HepG2 (cell line): ENCODE data around the gene VDAC1. TPM values are rescaled to one million over a fixed set of nuclear protein-coding genes. Genes with fewer than 3 reads are reported as not detected.

Source experiments
- ATAC-seq: fragments of 200-7000 bp; cut with Tn5 transposase; 3 replicates; pipeline ENCODE4 v1.9.1; 2020; ENCODE audit warnings: mild to moderate bottlenecking, moderate library complexity
- BruUV-seq: library from RNA; stranded (reverse); fragments of 400-500 nt; replicated peaks from 2 replicates; lab custom pipeline; 2021; lab: Mats Ljungman, UMichigan
- CTCF ChIA-PET: fragments of 300-600 bp; formaldehyde crosslinking; extraction: SDS; loops from one replicate; lab custom pipeline; 2021; ENCODE audit warnings: low total read pairs, inconsistent platforms, low intra/inter-chr PET ratio; lab: Yijun Ruan, JAX
- POLR2A ChIA-PET: fragments of 350-600 bp; sonication (Branson Sonifier 250); formaldehyde crosslinking; loops from one replicate; lab custom pipeline; 2020; ENCODE audit warnings: antibody characterized with exemption, inconsistent platforms; lab: Yijun Ruan, JAX
- DNase-seq: peaks from one replicate; pipeline ENCODE4 v3.0.0-alpha.2; 2015; ENCODE audit warnings: low spot score
- FAIRE-seq: peaks from 3 replicates; lab custom pipeline; 2011; peaks lifted over from hg19 to GRCh38; lab: Jason Lieb, UNC
- H2AFZ ChIP-seq: one replicate; pipeline ENCODE4 v1.6.1; 2011; ENCODE audit warnings: low read length, inconsistent platforms
- H3K27ac ChIP-seq: fragments of 300-600 bp; 3 replicates; pipeline ENCODE4 v1.8.0; 2011; ENCODE audit warnings: mixed run types, mild to moderate bottlenecking, mixed read lengths, low read length, inconsistent platforms; ENCODE audit not compliant: insufficient read depth; ENCODE audit errors: extremely low read length
- H3K27me3 ChIP-seq, 2 experiments: fragments of 200-600 bp in 1 of 2; 2 replicates in 1 of 2; 3 replicates in 1 of 2; pipeline versions ENCODE4 v1.6.0 to v1.8.0; 2011; ENCODE audit warnings: low read length in 2 of 2, mild to moderate bottlenecking in 2 of 2, moderate library complexity in 2 of 2, inconsistent platforms in 1 of 2; ENCODE audit not compliant: insufficient read depth in 2 of 2, control insufficient read depth in 1 of 2
- H3K36me3 ChIP-seq, 2 experiments: fragments of 200-600 bp in 1 of 2; replicated peaks in 1 of 2; 2 replicates in 1 of 2; 3 replicates in 1 of 2; pipeline versions ENCODE4 v1.5.1 to v1.8.0; 2011; ENCODE audit warnings: low read length in 2 of 2, inconsistent platforms in 1 of 2; ENCODE audit not compliant: insufficient read depth in 2 of 2, control insufficient read depth in 1 of 2
- H3K4me1 ChIP-seq: 2 replicates; pipeline ENCODE4 v1.5.1; 2012; ENCODE audit warnings: low read length, inconsistent platforms; ENCODE audit not compliant: insufficient read depth
- H3K4me2 ChIP-seq: 2 replicates; pipeline ENCODE4 v1.6.0; 2011; ENCODE audit warnings: low read depth, low read length, inconsistent platforms
- H3K4me3 ChIP-seq, 3 experiments: fragments of 200-600 bp in 1 of 3; sonication (generic), shearing (Covaris generic) in 1 of 3; replicated peaks in 1 of 3; 2 replicates each; pipeline ENCODE4 v1.5.1; 2011 to 2016; ENCODE audit warnings: low read length in 3 of 3, inconsistent platforms in 2 of 3, low read depth in 2 of 3, mild to moderate bottlenecking in 2 of 3, control low read depth in 1 of 3, mixed read lengths in 1 of 3; ENCODE audit not compliant: insufficient read depth in 1 of 3
- H3K79me2 ChIP-seq: one replicate; pipeline ENCODE4 v1.6.1; 2011; ENCODE audit warnings: low read length, inconsistent platforms; ENCODE audit not compliant: insufficient read depth
- H3K9ac ChIP-seq: 2 replicates; pipeline ENCODE4 v1.6.0; 2011; ENCODE audit warnings: mild to moderate bottlenecking, low read depth, low read length, inconsistent platforms; ENCODE audit not compliant: insufficient read depth
- H3K9me3 ChIP-seq: 2 replicates; pipeline ENCODE4 v1.5.1; 2012; ENCODE audit warnings: mild to moderate bottlenecking, low read length
- H4K20me1 ChIP-seq: 2 replicates; pipeline ENCODE4 v1.6.0; 2011; ENCODE audit warnings: inconsistent platforms, mild to moderate bottlenecking, low read length, moderate library complexity; ENCODE audit not compliant: insufficient read depth
- NCOA1 ChIP-seq: sonication (generic); formaldehyde crosslinking; IDR thresholded peaks from 2 replicates; pipeline ENCODE4 v1.9.0; 2021; ENCODE audit warnings: missing genetic modification reagents
- PHB2 ChIP-seq: fragments of 450-650 bp; IDR thresholded peaks from 2 replicates; pipeline ENCODE4 v1.6.1; 2018; ENCODE audit not compliant: partially characterized antibody
- RXRB ChIP-seq: IDR thresholded peaks from 2 replicates; pipeline ENCODE4 v1.6.1; 2016; ENCODE audit warnings: borderline replicate concordance, missing genetic modification reagents, missing compliant biosample characterization
- TCF7L2 ChIP-seq: IDR thresholded peaks from 2 replicates; pipeline ENCODE4 v1.6.1; 2011; ENCODE audit warnings: mild to moderate bottlenecking, low read depth, low read length, moderate library complexity
- TEAD2 ChIP-seq: sonication (generic); formaldehyde crosslinking; IDR thresholded peaks from 2 replicates; pipeline ENCODE4 v1.9.0; 2021; ENCODE audit warnings: missing genetic modification reagents
- ZBTB8A ChIP-seq: sonication (generic); formaldehyde crosslinking; IDR thresholded peaks from 2 replicates; pipeline ENCODE4 v1.4.0; 2020; ENCODE audit warnings: mild to moderate bottlenecking, low read depth, missing genetic modification reagents, borderline replicate concordance
- ZFP37 ChIP-seq: sonication (generic); formaldehyde crosslinking; IDR thresholded peaks from 2 replicates; pipeline ENCODE4 v1.4.0; 2020; ENCODE audit warnings: missing genetic modification reagents, borderline replicate concordance
- ZNF101 ChIP-seq: sonication (generic); formaldehyde crosslinking; IDR thresholded peaks from 2 replicates; pipeline ENCODE4 v1.4.0; 2020; ENCODE audit warnings: mild to moderate bottlenecking, low read depth, missing genetic modification reagents, borderline replicate concordance
- ZNF207 ChIP-seq: fragments of 450-650 bp; IDR thresholded peaks from 2 replicates; pipeline ENCODE4 v1.6.1; 2016; ENCODE audit warnings: antibody characterized with exemption, borderline replicate concordance
- ZNF781 ChIP-seq: sonication (generic); formaldehyde crosslinking; IDR thresholded peaks from 2 replicates; pipeline ENCODE4 v1.5.1; 2020; ENCODE audit warnings: borderline replicate concordance, mild to moderate bottlenecking, missing genetic modification reagents; ENCODE audit errors: not compliant biosample characterization
- ZNF878 ChIP-seq: sonication (generic); formaldehyde crosslinking; IDR thresholded peaks from 2 replicates; pipeline ENCODE4 v1.8.1; 2023; ENCODE audit warnings: mild to moderate bottlenecking, missing genetic modification reagents, moderate library complexity
- ZSCAN22 ChIP-seq: sonication (generic); formaldehyde crosslinking; IDR thresholded peaks from 2 replicates; pipeline ENCODE4 v1.4.0; 2020; ENCODE audit warnings: mild to moderate bottlenecking, missing genetic modification reagents
- ZSCAN31 ChIP-seq: sonication (generic); formaldehyde crosslinking; IDR thresholded peaks from 2 replicates; pipeline ENCODE4 v1.5.0; 2020; ENCODE audit warnings: low read depth, mild to moderate bottlenecking, missing genetic modification reagents
- WGBS: methylation state at CpG from one replicate; pipeline ENCODE4 v1.1.6; 2017; ENCODE audit warnings: low lambda C conversion rate; 5-methylcytosine and 5-hydroxymethylcytosine counted together
- in situ Hi-C: cut with HindIII; loops from 2 replicates; pipeline ENCODE4 v1.10.0; 2017; ENCODE audit warnings: low pct_unique_long_range_greater_than_20kb; ENCODE audit not compliant: extremely low pct_ligation_motif_present
- intact Hi-C: fragments of 100-400 bp; cut with micrococcal nuclease; formaldehyde crosslinking; loops from one replicate; pipeline ENCODE4 v1.10.0; 2022; ENCODE audit not compliant: unreplicated experiment
- polyA plus RNA-seq, 8 experiments: library from polyadenylated mRNA; depleted of rRNA in 3 of 8; stranded (reverse) in 7 of 8; unstranded in 1 of 8; fragments of >200 nt; fragmentation: Illumina TruSeq in 4 of 8; extraction: Trizol in 4 of 8; gene quantifications; 2 replicates each; pipeline versions ENCODE4 v1.2.1 to v1.2.3, GENCODE V29; 2011 to 2016; ENCODE audit warnings: low read depth in 4 of 8, missing spikeins in 1 of 8, mixed read lengths in 1 of 8; ENCODE audit not compliant: insufficient read depth in 1 of 8
- total RNA-seq, 5 experiments: library from RNA; depleted of rRNA; stranded (reverse); fragments of >200 nt; fragmentation: Illumina TruSeq; extraction: Trizol; gene quantifications; 2 replicates each; pipeline ENCODE4 v1.2.3, GENCODE V29; 2016; ENCODE audit warnings: low read depth in 1 of 5
- TF ChIP-seq, protein P1 (sequence below): sonication (generic); formaldehyde crosslinking; IDR thresholded peaks from 2 replicates; pipeline ENCODE4 v1.4.0; 2020; ENCODE audit warnings: missing genetic modification reagents
- TF ChIP-seq, protein P2 (sequence below): sonication (generic); formaldehyde crosslinking; IDR thresholded peaks from 2 replicates; pipeline ENCODE4 v1.5.1; 2020; ENCODE audit warnings: mild to moderate bottlenecking, missing genetic modification reagents, moderate library complexity
- TF ChIP-seq, protein P3 (sequence below): IDR thresholded peaks from 2 replicates; pipeline ENCODE4 v1.6.1; 2012; ENCODE audit warnings: low read depth, low read length, improper control_type of control experiment
- TF ChIP-seq, protein P4 (sequence below): sonication (generic); formaldehyde crosslinking; IDR thresholded peaks from 2 replicates; pipeline ENCODE4 v1.5.0; 2020; ENCODE audit warnings: mild to moderate bottlenecking, missing genetic modification reagents
- TF ChIP-seq, protein P5 (sequence below): sonication (generic); formaldehyde crosslinking; IDR thresholded peaks from 2 replicates; pipeline ENCODE4 v1.8.0; 2023; ENCODE audit warnings: mild to moderate bottlenecking, missing genetic modification reagents

VDAC1 gene
- total and polyA plus RNA-seq, 2 of the 13 experiments (the other 11 are each of a cell fraction or from before 2014, with no cell fraction given) = 112 to 380 TPM

DNA sequence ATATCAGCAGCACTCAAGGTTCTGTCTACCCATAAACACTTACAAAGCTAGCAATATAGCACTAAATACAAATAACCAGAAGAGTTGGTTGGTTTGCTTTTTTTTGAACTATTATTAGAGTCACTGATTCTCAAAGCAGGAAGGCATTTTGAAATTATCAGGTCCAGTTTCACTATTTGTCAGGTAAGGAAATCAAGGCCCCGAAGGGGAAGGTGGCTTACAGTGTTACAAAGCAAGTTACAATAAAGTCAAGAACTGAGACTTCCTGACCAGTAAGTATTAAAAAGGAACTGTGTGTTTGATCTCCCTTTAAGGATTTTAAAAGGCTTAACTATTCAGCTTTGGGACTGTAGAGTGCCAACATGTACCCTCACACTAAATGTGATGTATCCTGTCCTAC is 47.2 kb downstream of the VDAC1 start:
- DNase-seq = no peak
- H3K27ac ChIP-seq = no peak overlapping the region
- no peaks in the 10 kb centered on the region for H3K27me3 ChIP-seq
- in situ Hi-C loops = no loop called here
- no peak overlapping the region for H2AFZ ChIP-seq
- no TSS peak for BruUV-seq
- no peak overlapping the region for H3K4me2 ChIP-seq
- intact Hi-C loops = no loop called here
- POLR2A ChIA-PET = no interaction called here
- peaks cover 11% of the 10 kb centered on the region for H3K79me2 ChIP-seq
- no peaks in the 10 kb centered on the region for H4K20me1 ChIP-seq
- H3K9ac ChIP-seq = no peak overlapping the region
- FAIRE-seq = no peak
- H3K4me3 ChIP-seq = no peak overlapping the region
- H3K36me3 ChIP-seq = peaks cover 2 to 36% of the 10 kb centered on the region in 2 experiments; a peak in 4 of 5 replicates
- WGBS = 100% methylated on average over 1 of the region's 1 CpG
- no peak for TF ChIP-seq PHB2
- no peak for TF ChIP-seq TEAD2 (CRISPR knock-in tag)
- TF ChIP-seq, protein P1, sequence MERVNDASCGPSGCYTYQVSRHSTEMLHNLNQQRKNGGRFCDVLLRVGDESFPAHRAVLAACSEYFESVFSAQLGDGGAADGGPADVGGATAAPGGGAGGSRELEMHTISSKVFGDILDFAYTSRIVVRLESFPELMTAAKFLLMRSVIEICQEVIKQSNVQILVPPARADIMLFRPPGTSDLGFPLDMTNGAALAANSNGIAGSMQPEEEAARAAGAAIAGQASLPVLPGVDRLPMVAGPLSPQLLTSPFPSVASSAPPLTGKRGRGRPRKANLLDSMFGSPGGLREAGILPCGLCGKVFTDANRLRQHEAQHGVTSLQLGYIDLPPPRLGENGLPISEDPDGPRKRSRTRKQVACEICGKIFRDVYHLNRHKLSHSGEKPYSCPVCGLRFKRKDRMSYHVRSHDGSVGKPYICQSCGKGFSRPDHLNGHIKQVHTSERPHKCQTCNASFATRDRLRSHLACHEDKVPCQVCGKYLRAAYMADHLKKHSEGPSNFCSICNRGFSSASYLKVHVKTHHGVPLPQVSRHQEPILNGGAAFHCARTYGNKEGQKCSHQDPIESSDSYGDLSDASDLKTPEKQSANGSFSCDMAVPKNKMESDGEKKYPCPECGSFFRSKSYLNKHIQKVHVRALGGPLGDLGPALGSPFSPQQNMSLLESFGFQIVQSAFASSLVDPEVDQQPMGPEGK (CRISPR knock-in tag) = no peak
- TF ChIP-seq ZNF207 = no peak
- TF ChIP-seq RXRB = no peak
- TF ChIP-seq, protein P2, sequence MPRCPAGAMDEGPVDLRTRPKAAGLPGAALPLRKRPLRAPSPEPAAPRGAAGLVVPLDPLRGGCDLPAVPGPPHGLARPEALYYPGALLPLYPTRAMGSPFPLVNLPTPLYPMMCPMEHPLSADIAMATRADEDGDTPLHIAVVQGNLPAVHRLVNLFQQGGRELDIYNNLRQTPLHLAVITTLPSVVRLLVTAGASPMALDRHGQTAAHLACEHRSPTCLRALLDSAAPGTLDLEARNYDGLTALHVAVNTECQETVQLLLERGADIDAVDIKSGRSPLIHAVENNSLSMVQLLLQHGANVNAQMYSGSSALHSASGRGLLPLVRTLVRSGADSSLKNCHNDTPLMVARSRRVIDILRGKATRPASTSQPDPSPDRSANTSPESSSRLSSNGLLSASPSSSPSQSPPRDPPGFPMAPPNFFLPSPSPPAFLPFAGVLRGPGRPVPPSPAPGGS (CRISPR knock-in tag) = no peak
- TF ChIP-seq, protein P3, sequence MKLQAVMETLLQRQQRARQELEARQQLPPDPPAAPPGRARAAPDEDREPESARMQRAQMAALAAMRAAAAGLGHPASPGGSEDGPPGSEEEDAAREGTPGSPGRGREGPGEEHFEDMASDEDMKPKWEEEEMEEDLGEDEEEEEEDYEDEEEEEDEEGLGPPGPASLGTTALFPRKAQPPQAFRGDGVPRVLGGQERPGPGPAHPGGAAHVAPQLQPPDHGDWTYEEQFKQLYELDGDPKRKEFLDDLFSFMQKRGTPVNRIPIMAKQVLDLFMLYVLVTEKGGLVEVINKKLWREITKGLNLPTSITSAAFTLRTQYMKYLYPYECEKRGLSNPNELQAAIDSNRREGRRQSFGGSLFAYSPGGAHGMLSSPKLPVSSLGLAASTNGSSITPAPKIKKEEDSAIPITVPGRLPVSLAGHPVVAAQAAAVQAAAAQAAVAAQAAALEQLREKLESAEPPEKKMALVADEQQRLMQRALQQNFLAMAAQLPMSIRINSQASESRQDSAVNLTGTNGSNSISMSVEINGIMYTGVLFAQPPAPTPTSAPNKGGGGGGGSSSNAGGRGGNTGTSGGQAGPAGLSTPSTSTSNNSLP = no peak
- TF ChIP-seq ZNF878 = no peak
- TF ChIP-seq ZSCAN31 (CRISPR knock-in tag) = no peak
- TF ChIP-seq, protein P4, sequence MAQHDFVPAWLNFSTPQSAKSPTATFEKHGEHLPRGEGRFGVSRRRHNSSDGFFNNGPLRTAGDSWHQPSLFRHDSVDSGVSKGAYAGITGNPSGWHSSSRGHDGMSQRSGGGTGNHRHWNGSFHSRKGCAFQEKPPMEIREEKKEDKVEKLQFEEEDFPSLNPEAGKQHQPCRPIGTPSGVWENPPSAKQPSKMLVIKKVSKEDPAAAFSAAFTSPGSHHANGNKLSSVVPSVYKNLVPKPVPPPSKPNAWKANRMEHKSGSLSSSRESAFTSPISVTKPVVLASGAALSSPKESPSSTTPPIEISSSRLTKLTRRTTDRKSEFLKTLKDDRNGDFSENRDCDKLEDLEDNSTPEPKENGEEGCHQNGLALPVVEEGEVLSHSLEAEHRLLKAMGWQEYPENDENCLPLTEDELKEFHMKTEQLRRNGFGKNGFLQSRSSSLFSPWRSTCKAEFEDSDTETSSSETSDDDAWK = no peak
- TF ChIP-seq ZNF101 (CRISPR knock-in tag) = no peak
- no peak for TF ChIP-seq ZFP37 (CRISPR knock-in tag)
- TF ChIP-seq NCOA1 (CRISPR knock-in tag) = no peak
- TF ChIP-seq TCF7L2 = no peak
- TF ChIP-seq, protein P5, sequence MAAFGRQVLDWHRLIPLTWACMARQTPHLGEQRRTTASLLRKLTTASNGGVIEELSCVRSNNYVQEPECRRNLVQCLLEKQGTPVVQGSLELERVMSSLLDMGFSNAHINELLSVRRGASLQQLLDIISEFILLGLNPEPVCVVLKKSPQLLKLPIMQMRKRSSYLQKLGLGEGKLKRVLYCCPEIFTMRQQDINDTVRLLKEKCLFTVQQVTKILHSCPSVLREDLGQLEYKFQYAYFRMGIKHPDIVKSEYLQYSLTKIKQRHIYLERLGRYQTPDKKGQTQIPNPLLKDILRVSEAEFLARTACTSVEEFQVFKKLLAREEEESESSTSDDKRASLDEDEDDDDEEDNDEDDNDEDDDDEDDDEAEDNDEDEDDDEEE (CRISPR knock-in tag) = no peak
- no peak for TF ChIP-seq ZSCAN22 (CRISPR knock-in tag)
- no peak for TF ChIP-seq ZNF781 (CRISPR knock-in tag)
- TF ChIP-seq ZBTB8A (CRISPR knock-in tag) = no peak
- CTCF ChIA-PET = no interaction called here
- ATAC-seq = no peak
- H3K4me1 ChIP-seq = peaks cover 16% of the 10 kb centered on the region
- H3K9me3 ChIP-seq = no peaks in the 10 kb centered on the region
